NCI-H2227 treated with DMSO at 0.1 percent for 48 hours (cell line): ENCODE results near the gene METTL23.
"Not testable (repeated sequence)": the region's sequence is repeated elsewhere in the genome, so short reads cannot be mapped to it uniquely, and the experiment has no call there.

ENCODE experiments used
- DNase-seq: peaks from one replicate; lab custom pipeline; 2025; lab: John Stamatoyannopoulos, UW

Gene METTL23

DNA sequence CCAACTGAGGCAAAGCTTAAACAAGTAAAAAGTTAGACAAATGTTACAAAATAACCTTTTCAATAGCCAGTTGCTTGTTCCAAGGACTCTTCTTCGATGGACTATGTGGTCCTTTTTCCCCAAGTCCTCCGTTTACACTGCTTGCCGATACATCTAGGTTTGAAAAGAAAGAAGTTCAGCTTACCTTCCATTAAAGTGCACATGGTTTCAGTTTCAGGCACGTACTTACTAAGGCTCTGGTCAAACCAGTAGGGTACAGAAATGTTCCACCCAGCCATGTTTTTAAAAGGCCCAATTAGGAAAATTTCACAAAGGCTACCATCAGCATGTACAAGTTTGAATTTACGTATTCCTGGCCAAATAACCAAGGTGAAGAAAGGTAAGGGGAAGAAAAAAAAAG lies 8.4 kb downstream of the METTL23 start:
- no peak for DNase-seq

DNA sequence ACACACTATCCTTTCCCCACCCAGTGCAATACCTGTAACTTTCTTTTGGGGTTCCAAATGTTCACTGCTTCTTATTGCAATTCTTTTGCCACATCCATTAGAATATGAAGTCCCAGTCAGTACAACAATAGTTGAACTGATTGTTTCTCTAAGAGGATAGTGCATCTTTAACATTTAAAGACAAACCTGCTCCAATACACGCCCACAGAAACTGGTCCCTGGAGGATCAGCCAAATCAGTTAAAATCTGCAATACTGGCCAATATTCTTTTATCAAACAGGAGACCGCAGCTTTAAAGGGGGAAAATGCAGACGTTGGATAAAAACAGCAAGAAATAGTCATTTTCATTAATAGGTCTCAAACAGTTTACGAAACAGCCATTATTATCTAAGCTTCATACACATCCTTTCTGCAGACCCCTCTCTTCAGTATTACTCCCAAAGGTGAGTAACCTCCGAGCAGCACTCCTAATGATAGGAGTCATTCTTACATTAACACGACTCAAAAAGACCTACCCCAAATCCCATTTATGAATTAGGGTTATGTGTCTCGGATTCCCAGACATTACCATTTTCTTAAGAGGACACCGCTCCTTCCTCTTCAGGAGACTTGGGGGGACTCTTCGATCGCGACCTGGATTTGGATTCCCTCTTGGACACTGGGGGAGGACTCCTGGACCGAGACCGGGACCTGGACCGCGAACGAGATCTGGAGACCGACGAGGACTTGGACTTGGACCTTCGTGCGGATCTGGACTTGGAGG lies 9.1 kb downstream of the METTL23 start:
- DNase-seq = no peak

DNA sequence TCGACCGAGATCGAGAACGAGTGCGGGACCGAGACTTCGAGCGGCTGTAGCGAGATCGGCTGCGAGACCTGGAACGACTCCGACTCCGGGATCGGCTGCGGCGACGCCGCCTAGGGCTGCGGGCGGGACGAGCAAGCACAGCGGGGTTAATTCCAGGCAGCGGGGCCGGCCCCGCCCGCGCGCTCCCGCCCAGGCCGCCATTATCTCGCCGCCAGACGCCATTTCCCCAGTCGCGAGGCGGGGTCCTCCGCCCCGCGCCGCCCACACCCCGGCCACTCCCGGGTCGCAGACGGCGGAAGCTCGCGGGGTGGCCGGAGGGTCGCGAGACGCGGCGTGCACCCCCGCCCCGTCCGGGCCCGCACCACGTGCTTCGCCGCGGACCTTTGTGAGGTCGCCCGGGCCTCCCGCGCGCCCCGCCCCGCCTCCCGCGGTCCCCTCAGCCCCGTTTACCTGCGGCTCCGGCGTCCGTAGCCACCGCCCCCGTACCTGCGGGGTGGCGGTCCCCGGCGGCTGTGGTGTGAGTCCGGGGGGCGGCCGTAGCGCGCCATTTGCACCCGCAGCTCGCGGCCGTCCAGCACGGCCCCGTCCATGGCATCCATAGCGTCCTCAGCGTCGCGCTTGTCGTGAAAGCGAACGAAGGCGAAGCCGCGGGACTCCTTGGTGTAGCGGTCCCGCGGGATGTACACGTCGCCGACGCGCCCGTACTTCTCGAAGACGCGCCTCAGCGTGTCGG lies 9.9 kb downstream of the METTL23 start:
- DNase-seq = peak; percentile 61

GRCh38 chr17:76737082-76737675 lies 10.5 kb downstream of the METTL23 start, which contains the start of gene SRSF2:
TSS of gene SRSF2 (minus strand) at chr17:76737331. CDS start at chr17:76737160, 171 bp downstream.
- peak; percentile 99 for DNase-seq

DNA sequence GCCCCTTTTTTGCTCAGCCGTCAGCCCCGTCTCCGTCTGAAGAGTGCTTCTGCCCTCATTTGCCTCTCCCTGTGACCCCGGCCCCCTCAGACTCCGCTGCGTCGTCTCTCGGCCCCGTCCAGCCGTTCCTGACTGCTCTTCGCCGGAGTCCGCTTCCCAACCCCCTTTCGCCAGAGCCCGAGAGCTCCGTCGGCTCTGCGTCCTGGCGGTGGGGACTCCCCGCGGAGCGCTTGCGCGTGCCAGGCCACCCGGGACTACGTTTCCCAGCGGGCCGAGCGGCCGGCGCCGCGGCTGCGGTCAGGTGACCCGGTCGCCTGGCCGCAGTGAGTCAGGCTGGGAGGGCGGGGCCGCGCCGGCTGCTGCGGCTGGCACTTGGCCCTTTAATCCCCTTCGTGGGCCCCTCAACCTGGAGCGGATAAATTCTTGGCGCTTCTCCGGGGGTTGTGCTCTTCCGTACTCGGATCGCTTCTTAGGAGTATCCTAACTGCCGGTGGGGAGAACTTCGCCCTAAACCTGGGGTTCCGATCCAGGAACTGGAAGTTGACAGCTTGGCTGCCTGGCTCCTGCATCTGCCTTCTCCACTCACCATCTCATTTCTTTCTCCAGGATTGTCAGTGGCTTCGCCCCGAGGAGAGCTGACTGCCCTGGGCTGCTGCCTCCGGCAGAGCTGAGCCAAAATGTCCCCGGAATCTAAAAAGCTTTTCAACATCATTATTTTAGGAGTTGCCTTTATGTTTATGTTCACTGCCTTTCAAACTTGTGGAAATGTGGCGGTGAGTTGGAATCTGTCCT lies 11.2 kb downstream of the METTL23 start, which contains the start of gene MFSD11:
Gene MFSD11, plus strand, starts transcription at position 444 of the 792 bp plus-strand sequence. Its CDS starts 234 bp downstream, at position 678.
- DNase-seq = peak; percentile 97

- DNase-seq = peak; percentile 42
These were observed 11.8 kb downstream of the METTL23 start for GRCh38 chr17:76738468-76738850.

GRCh38 chr17:76739568-76740115 lies 13.0 kb downstream of the METTL23 start:
- DNase-seq = not testable (repeated sequence)

GRCh38 chr17:76740329-76741118 lies 13.9 kb downstream of the METTL23 start:
- no peak for DNase-seq

DNA sequence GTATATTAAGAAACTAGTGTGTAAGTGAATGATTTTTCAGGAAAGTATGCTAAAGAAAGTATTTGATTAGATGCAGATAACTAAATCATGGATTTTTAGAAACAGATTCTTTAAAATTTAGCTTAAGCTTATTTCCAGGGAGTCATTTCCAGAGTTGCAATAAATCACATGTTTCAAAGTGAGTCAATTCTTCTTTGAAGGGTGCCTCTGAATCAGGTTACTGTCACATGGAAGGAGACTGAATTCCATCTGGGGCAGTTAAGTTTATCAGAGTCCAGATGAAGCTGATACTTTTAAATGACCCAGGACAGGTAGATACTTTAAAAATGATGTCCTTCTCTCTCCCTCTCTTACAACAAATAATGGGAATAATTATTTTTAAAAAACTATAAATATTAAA lies 16.3 kb downstream of the METTL23 start:
- no peak for DNase-seq

DNA sequence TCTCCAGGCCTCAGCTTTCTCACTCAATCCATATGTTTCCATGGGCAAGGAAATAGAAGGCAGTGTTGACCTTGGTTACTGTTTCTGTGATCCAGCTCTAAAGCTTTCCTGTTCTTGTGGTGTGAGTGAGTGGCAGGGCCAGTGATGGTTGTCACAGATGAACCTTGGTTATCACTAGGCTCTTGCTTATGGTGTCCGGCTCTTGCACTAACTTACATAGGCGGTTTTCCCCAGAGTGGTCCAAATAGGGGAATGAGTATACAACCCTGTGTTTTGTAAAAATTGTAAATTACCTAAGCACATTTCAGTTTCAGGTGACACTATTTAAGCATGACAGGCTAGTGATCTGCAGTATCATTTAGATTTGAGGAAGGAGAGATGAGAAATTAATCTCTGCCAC lies 18.1 kb downstream of the METTL23 start:
- no peak for DNase-seq

DNA sequence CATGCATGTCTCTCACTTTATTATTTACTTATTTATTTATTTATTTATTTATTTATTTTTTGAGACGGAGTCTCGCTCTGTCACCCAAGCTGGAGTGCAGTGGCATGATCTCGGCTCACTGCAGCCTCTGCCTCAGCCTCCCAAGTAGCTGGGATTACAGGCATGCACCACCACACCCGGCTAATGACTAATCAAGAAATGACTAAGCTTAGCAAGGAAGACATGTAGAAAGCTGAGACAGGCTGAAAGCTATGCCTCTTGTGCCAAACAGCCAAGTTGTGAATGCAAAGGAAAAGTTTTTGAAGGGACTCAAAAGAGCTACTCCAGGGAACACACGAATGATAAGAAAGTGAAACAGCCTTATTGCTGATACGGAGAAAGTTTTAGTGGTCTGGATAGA lies 19.1 kb downstream of the METTL23 start:
- DNase-seq = not testable (repeated sequence)

- no peak for DNase-seq
These were observed 21.2 kb downstream of the METTL23 start for GRCh38 chr17:76747716-76748363.

DNA sequence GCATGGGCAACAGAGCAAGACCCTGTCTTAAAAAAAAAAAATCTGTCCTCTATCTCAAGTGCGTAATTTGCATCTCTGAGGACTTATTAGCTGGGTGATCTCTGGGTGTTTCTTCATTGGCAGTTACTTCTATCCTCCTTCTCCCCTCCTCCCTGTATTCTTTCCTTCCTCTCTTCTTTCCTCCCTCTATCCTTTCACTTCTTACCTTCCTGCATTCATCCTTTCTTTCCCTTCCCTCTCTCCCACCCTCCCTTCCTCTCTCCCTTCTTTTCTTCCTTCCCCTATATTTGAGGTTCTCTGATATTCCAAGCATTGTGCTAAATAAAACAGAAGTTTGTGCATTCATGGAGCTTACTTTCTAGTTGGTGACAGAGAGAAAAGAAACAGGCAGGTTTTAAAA lies 22.0 kb downstream of the METTL23 start:
- DNase-seq = no peak

DNA sequence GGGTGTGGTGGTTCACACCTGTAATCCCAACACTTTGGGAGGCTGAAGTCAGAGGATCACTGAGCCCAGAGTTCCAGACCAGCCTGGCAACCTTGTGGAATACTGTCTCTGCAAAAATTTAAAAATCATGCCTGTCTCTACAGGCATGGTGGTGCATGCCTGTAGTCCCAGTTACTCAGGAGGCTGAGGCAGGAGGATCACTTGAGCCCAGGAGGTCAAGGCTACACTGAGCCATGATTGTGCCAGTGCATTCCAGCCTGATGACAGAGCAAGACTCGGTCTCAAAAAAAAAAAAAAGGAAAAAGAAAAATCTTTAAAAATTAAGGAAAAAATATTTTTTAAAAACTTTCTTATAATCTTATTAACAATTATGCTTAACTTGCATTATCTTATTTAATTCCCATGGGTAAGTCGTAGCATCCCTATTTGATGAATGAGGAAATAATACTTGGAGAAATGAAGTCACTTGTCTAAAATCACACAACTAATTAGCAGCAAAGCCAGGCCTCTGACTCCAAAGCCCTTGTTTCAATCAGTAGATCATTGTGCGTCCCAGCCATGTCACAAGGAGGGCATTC lies 24.9 kb downstream of the METTL23 start:
- DNase-seq = no peak

GRCh38 chr17:76752006-76752405 lies 25.4 kb downstream of the METTL23 start:
- no peak for DNase-seq

DNA sequence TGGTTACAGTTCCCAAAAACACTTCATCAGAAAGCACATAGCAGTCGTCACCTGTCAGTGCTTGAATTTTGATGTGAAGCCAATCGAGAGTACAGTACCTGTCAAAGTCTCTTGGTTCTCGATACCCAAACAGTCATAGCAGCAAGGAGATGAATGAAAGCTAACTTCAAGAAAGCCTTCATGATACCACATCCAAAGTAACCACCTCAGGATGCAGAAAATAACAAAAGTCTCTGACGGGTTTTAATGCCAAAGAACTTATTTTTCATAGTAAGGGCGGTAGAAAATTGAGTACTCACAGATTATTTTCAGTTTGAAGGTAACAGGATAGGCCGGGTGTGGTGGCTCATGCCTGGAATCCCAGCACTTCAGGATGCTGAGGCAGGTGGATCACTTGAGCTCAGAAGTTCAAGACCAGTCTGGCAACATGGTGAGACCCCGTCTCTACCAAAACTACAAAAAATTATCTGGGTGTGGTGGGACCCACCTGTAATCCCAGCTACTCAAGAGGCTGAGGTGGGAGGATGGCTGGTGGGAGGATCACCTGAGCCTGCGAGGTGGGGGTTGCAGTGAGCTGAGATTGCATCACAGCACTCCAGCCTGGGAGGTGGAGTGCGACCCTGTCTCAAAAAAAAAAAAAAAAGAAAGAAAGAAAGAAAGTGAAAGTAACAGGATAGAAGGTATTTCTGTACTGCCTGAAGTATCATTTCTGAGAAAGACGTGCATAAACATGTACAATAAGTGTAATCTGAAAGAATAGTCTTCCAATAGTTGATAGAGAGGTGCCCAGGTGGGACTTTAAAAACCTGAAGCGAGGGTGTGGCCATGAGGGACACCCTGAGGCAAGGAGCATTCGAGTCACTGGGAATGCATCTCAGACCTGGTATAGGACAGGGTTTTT lies 26.7 kb downstream of the METTL23 start:
- DNase-seq = no peak

GRCh38 chr17:76755285-76755684 lies 28.6 kb downstream of the METTL23 start:
- no peak for DNase-seq

DNA sequence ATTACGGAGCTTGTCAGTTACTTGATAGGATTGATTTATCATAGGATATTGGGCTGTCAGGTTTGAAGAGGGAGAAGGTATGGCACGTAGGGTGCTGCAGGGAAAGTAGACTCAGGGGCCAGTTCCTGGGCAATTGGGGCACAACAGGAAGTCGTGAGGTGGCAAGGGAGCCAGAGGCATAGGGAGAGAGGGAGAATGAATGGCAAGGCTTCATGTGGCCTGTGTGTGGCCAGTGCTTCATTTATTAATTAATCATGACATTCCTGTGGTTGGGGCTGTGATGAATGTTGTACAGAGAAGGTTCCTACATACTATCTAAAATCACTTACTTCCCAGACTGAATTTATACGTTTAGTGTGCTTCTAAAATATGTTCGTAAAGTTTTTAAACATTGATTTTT lies 30.6 kb downstream of the METTL23 start:
- no peak for DNase-seq

- DNase-seq = no peak
These were observed 31.9 kb downstream of the METTL23 start for GRCh38 chr17:76758570-76758969.
